ENCODE results near the gene DOK6.

DNA sequence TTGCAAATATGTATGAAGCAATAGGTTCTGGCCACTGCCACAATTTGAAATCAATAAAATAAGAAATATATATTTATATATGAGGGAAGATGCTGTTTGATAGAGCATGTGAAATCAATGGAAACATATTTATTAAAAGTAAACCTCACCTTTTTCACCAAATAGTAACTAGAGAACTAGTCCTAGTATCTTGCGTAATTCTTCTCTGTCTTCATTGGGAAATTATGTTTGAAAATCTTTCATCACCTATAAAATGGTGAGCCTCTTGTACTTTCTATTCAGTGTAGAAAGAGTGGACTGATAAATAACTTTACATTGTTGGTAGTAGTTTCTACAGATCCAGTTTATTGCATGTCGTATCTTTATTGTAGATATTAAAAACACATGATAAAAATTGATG is 444.0 kb downstream of the DOK6 start:
- TF ChIP-seq, protein P1, sequence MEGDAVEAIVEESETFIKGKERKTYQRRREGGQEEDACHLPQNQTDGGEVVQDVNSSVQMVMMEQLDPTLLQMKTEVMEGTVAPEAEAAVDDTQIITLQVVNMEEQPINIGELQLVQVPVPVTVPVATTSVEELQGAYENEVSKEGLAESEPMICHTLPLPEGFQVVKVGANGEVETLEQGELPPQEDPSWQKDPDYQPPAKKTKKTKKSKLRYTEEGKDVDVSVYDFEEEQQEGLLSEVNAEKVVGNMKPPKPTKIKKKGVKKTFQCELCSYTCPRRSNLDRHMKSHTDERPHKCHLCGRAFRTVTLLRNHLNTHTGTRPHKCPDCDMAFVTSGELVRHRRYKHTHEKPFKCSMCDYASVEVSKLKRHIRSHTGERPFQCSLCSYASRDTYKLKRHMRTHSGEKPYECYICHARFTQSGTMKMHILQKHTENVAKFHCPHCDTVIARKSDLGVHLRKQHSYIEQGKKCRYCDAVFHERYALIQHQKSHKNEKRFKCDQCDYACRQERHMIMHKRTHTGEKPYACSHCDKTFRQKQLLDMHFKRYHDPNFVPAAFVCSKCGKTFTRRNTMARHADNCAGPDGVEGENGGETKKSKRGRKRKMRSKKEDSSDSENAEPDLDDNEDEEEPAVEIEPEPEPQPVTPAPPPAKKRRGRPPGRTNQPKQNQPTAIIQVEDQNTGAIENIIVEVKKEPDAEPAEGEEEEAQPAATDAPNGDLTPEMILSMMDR (IDR thresholded peaks at IDR 0.05; ENCODE audit: extremely low read depth in 1 of 2, insufficient read depth in 1 of 2, low read depth in 1 of 2, low read length in 2 of 2), result no peak
- TF ChIP-seq FOS (IDR thresholded peaks at IDR 0.05; ENCODE audit: borderline replicate concordance, insufficient read depth, low read length), result no peak

Data from endothelial cell of umbilical vein (primary cell).